Uterus (tissue), 2 donors: Measurements from ENCODE around the gene RAD51B.

Experiments
- POLR2A ChIP-seq, 2 donors: fragments of 450-650 bp; IDR thresholded peaks; one replicate each; pipeline ENCODE4 v1.6.1; 2016; ENCODE audit warnings: antibody characterized with exemption in 2 of 2, mild to moderate bottlenecking in 1 of 2, moderate library complexity in 1 of 2
- TF ChIP-seq, protein P1 (sequence below), 4 experiments: fragments of 200-600 bp in 2 of 4; fragments of 450-650 bp in 2 of 4; sonication (generic) in 2 of 4; IDR thresholded peaks; one replicate each; pipeline ENCODE4 v1.5.1; 2016 to 2019; ENCODE audit warnings: antibody characterized with exemption in 4 of 4, mild to moderate bottlenecking in 2 of 4, moderate library complexity in 1 of 4

DNA sequence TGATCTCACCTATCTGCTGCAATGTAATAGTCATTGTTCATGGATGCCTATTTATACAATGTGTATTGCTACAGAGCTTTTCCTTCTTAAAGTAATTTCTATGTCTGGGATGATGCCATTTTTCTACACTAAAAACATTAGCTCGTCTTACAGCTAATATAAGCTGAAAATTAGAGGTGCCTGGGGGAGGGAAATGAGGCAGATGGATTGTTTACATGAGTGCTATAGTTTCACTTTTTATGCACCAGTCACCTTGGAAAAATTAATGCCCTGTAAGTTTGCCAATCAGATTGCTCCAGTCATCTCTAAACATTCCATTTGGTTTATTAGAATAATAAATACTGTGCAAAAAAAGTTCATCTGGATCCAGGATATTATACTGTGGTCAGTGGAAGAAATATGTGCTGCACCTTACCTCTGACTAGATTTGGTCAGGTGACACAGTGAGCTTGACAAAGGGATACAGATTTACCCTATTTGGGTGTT is 436.2 kb downstream of the RAD51B start:
- TF ChIP-seq, protein P1, sequence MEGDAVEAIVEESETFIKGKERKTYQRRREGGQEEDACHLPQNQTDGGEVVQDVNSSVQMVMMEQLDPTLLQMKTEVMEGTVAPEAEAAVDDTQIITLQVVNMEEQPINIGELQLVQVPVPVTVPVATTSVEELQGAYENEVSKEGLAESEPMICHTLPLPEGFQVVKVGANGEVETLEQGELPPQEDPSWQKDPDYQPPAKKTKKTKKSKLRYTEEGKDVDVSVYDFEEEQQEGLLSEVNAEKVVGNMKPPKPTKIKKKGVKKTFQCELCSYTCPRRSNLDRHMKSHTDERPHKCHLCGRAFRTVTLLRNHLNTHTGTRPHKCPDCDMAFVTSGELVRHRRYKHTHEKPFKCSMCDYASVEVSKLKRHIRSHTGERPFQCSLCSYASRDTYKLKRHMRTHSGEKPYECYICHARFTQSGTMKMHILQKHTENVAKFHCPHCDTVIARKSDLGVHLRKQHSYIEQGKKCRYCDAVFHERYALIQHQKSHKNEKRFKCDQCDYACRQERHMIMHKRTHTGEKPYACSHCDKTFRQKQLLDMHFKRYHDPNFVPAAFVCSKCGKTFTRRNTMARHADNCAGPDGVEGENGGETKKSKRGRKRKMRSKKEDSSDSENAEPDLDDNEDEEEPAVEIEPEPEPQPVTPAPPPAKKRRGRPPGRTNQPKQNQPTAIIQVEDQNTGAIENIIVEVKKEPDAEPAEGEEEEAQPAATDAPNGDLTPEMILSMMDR (IDR thresholded peaks at IDR 0.05): no peak
- TF ChIP-seq POLR2A (IDR thresholded peaks at IDR 0.05): no peak
